Keratinocyte (primary cell): Measurements from ENCODE around the gene KCNQ2. TPM values are rescaled to one million over a fixed set of nuclear protein-coding genes. Genes with fewer than 3 reads are reported as not detected.

Experiments used
- DNase-seq: peaks from one replicate; pipeline ENCODE4 v3.0.0-alpha.2; 2011; ENCODE audit warnings: low read depth, missing footprints, low spot score
- FAIRE-seq: peaks from 2 replicates; lab custom pipeline; 2011; peaks lifted over from hg19 to GRCh38; lab: Jason Lieb, UNC
- H2AFZ ChIP-seq: 2 replicates; pipeline ENCODE4 v1.6.0; 2012; ENCODE audit warnings: low read length, control low read depth, inconsistent platforms; ENCODE audit not compliant: control insufficient read depth
- H3K27ac ChIP-seq: 2 replicates; pipeline ENCODE4 v1.5.1; 2011; ENCODE audit warnings: low read length; ENCODE audit not compliant: control insufficient read depth, insufficient read depth
- H3K27me3 ChIP-seq: 3 replicates; pipeline ENCODE4 v1.6.0; 2011; ENCODE audit warnings: low read length; ENCODE audit not compliant: control insufficient read depth, insufficient read depth; ENCODE audit errors: extremely low read depth
- H3K36me3 ChIP-seq, 2 experiments: 2 replicates in 1 of 2; 3 replicates in 1 of 2; pipeline ENCODE4 v1.5.1; 2011; ENCODE audit warnings: low read length in 2 of 2, mild to moderate bottlenecking in 1 of 2; ENCODE audit not compliant: control insufficient read depth in 2 of 2, insufficient read depth in 2 of 2; ENCODE audit errors: extremely low read depth in 1 of 2
- H3K4me1 ChIP-seq: 3 replicates; pipeline ENCODE4 v1.5.1; 2011; ENCODE audit warnings: low read length; ENCODE audit not compliant: control insufficient read depth, insufficient read depth; ENCODE audit errors: extremely low read depth
- H3K4me2 ChIP-seq: 3 replicates; pipeline ENCODE4 v1.6.0; 2011; ENCODE audit warnings: low read depth, low read length; ENCODE audit not compliant: control insufficient read depth, insufficient read depth; ENCODE audit errors: extremely low read depth
- H3K4me3 ChIP-seq, 3 experiments: fragments of 200-600 bp in 1 of 3; sonication (generic) in 1 of 3; 2 replicates in 2 of 3; 3 replicates in 1 of 3; pipeline ENCODE4 v1.5.1; 2011 to 2016; ENCODE audit warnings: low read length in 3 of 3, mild to moderate bottlenecking in 3 of 3, control low read depth in 2 of 3, inconsistent platforms in 1 of 3, low read depth in 1 of 3, mixed read lengths in 1 of 3, mixed run types in 1 of 3, moderate library complexity in 1 of 3; ENCODE audit not compliant: control insufficient read depth in 2 of 3, insufficient read depth in 2 of 3; ENCODE audit errors: extremely low read depth in 1 of 3
- H3K79me2 ChIP-seq: 2 replicates; pipeline ENCODE4 v1.6.0; 2012; ENCODE audit warnings: low read length; ENCODE audit not compliant: control insufficient read depth, insufficient read depth
- H3K9ac ChIP-seq: 3 replicates; pipeline ENCODE4 v1.6.0; 2011; ENCODE audit warnings: low read length; ENCODE audit not compliant: control insufficient read depth, insufficient read depth; ENCODE audit errors: extremely low read depth
- H3K9me1 ChIP-seq: 3 replicates; pipeline ENCODE4 v1.6.0; 2011; ENCODE audit warnings: low read length; ENCODE audit not compliant: control insufficient read depth, insufficient read depth; ENCODE audit errors: extremely low read depth
- H3K9me3 ChIP-seq: 2 replicates; pipeline ENCODE4 v1.5.1; 2012; ENCODE audit warnings: low read depth, low read length; ENCODE audit not compliant: control insufficient read depth
- H4K20me1 ChIP-seq: 3 replicates; pipeline ENCODE4 v1.6.0; 2011; ENCODE audit warnings: low read length; ENCODE audit not compliant: control insufficient read depth, insufficient read depth; ENCODE audit errors: extremely low read depth
- EZH2 ChIP-seq: IDR thresholded peaks from one replicate; pipeline ENCODE4 v1.6.1; 2012; ENCODE audit warnings: inconsistent platforms, mild to moderate bottlenecking, low read length, moderate library complexity
- dilution Hi-C: fragments of 300-500 bp; cut with MboI; formaldehyde crosslinking; loops from one replicate; pipeline ENCODE4 v1.7.0; 2020; ENCODE audit warnings: low sequenced_read_pairs; ENCODE audit not compliant: extremely low pct_ligation_motif_present
- polyA plus RNA-seq, 5 experiments: library from polyadenylated mRNA; depleted of rRNA in 3 of 5; stranded (reverse) in 3 of 5; stranded (forward) in 1 of 5; unstranded in 1 of 5; fragments of >200 nt; gene quantifications; 1 replicate in 1 of 5; 2 replicates in 3 of 5; 3 replicates in 1 of 5; pipeline versions ENCODE4 v1.2.1 to v1.2.3, GENCODE V29; 2011 to 2012; ENCODE audit warnings: missing spikeins in 2 of 5, low read depth in 1 of 5, low replicate concordance in 1 of 5
- TF ChIP-seq, protein P1 (sequence below), 3 experiments: IDR thresholded peaks in 1 of 3; conservative IDR thresholded peaks in 1 of 3; optimal IDR thresholded peaks in 1 of 3; 2 replicates in 2 of 3; 3 replicates in 1 of 3; pipeline versions ENCODE3 to v1.5.1; 2011; ENCODE audit warnings: low read length in 3 of 3, mild to moderate bottlenecking in 3 of 3, moderate library complexity in 2 of 3, control low read depth in 1 of 3, inconsistent platforms in 1 of 3; ENCODE audit not compliant: insufficient read depth in 2 of 3; ENCODE audit errors: extremely low read depth in 1 of 3

The KCNQ2 gene
- polyA plus RNA-seq, 1 donor (not counting 4 experiments of a cell fraction or from before 2014, with no cell fraction given), result not detected

GRCh38 chr20:63519668-63520503 is 47.4 kb upstream of the KCNQ2 start:
- DNase-seq (no peak), FAIRE-seq (no peak)
- Histone ChIP-seq H3K9ac (peak overlapping the region; percentile 86), H3K79me2 (peaks cover 20% of the 10 kb centered on the region), H3K9me1 (no peaks in the 10 kb centered on the region), H3K4me1 (peaks cover 10% of the 10 kb centered on the region), H4K20me1 (peaks cover 16% of the 10 kb centered on the region), H3K27ac (peak overlapping the region; percentile 40), H3K27me3 (no peaks in the 10 kb centered on the region), H3K4me3 (peak overlapping the region; percentile 68 to 96 (median 72)), H2AFZ (peak overlapping the region; percentile 83), H3K4me2 (peak overlapping the region; percentile 82), H3K9me3 (peaks cover 6% of the 10 kb centered on the region), H3K36me3 (peaks cover 11 to 19% of the 10 kb centered on the region in 2 experiments)
- TF ChIP-seq, protein P1, sequence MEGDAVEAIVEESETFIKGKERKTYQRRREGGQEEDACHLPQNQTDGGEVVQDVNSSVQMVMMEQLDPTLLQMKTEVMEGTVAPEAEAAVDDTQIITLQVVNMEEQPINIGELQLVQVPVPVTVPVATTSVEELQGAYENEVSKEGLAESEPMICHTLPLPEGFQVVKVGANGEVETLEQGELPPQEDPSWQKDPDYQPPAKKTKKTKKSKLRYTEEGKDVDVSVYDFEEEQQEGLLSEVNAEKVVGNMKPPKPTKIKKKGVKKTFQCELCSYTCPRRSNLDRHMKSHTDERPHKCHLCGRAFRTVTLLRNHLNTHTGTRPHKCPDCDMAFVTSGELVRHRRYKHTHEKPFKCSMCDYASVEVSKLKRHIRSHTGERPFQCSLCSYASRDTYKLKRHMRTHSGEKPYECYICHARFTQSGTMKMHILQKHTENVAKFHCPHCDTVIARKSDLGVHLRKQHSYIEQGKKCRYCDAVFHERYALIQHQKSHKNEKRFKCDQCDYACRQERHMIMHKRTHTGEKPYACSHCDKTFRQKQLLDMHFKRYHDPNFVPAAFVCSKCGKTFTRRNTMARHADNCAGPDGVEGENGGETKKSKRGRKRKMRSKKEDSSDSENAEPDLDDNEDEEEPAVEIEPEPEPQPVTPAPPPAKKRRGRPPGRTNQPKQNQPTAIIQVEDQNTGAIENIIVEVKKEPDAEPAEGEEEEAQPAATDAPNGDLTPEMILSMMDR (optimal IDR thresholded peaks at IDR 0.05 in 1 of 3, IDR thresholded peaks at IDR 0.05 in 1 of 3, conservative IDR thresholded peaks at IDR 0.05 in 1 of 3; ENCODE audit: extremely low read depth in 1 of 3, insufficient read depth in 2 of 3, low read length in 3 of 3), result peak in 2 of 3 experiments; percentile 29 to 33
- no peak for TF ChIP-seq EZH2
- dilution Hi-C loops, result no loop called here

- peaks cover 11 to 19% of the 10 kb centered on the region in 2 experiments for H3K36me3 ChIP-seq
- DNase-seq (no peak), FAIRE-seq (no peak)
- dilution Hi-C loops, result no loop called here
- peaks cover 20% of the 10 kb centered on the region for H3K79me2 ChIP-seq
- H3K9me3 ChIP-seq, result peaks cover 6% of the 10 kb centered on the region
- peak overlapping the region; percentile 82 for H3K4me2 ChIP-seq
- peaks cover 10% of the 10 kb centered on the region for H3K4me1 ChIP-seq
- H3K4me3 ChIP-seq, result peak overlapping the region; percentile 46 to 96 (median 72)
- no peaks in the 10 kb centered on the region for H3K27me3 ChIP-seq
- no peaks in the 10 kb centered on the region for H3K9me1 ChIP-seq
- H3K27ac ChIP-seq, result no peak overlapping the region
- TF ChIP-seq, protein P1 (optimal IDR thresholded peaks at IDR 0.05 in 1 of 3, IDR thresholded peaks at IDR 0.05 in 1 of 3, conservative IDR thresholded peaks at IDR 0.05 in 1 of 3; ENCODE audit: extremely low read depth in 1 of 3, insufficient read depth in 2 of 3, low read length in 3 of 3), result no peak
- no peak for TF ChIP-seq EZH2
- peaks cover 16% of the 10 kb centered on the region for H4K20me1 ChIP-seq
- peak overlapping the region; percentile 83 for H2AFZ ChIP-seq
- peak overlapping the region; percentile 86 for H3K9ac ChIP-seq
Measured at GRCh38 chr20:63518946-63519667, 46.7 kb upstream of the KCNQ2 start.
